Superior temporal gyrus (tissue), 1 donor: Measurements from ENCODE around the gene SERINC2.
A peak's percentile ranks its signal among the peaks of the same experiment; 100 is the strongest.
"Not testable (repeated sequence)": the region's sequence is repeated elsewhere in the genome, so short reads cannot be mapped to it uniquely, and the experiment has no call there.

Experiments
- DNase-seq: peaks from one replicate; pipeline ENCODE4 v3.0.0-alpha.2; 2016; ENCODE audit errors: extremely low spot score

Gene SERINC2

DNA sequence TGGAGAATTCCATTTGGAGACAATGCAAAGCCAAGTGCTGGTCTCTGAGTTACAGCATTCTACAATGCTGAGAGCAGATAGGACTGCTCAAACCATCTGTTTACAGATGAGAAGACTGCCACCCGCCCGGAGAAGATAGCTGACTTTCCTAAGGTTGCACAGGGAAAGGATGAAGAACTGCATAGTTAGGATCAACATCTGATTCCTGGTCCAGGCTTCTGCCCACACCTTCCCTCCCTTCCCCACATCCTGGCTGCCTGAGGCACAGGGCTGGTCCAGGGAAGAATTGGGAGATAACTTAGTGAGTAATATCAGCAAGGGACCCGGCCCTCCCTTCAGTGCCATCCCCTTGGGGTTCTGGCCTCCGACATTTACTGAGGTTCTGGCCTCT, 2.0 kb downstream of the SERINC2 start:
- DNase-seq = peak; percentile 10

- no peak for DNase-seq
These were observed 2.6 kb downstream of the SERINC2 start for GRCh38 chr1:31415658-31416057.

DNA sequence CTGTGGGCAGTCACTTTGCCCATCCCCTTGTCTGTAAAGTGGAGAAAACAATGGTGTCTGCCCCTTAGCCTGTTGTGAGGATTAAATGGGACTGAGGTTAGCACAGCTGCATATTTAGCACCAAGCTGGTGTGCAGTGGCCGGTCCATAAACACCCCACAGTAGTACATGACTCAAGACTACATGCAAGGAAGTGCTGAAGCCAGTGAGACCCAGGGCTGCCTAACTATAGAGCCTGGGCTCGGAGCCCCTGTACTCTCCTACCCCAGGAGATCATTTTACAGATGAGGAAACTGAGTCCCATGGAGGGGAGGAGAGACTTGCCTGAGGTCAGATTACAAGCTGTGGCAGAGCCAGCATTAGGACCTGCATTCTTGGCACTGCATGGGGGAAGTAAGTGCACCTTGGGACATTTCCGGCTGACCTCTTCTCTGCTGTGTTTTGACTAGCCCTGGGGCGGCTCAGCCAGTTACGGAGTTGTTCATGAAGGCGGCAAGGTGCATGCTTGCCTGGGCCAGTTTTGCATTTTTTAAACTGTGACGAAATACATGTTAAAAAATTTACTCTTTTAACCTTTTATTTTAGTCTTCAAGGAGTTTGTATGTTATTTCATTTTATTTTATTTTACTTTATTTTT, 3.2 kb downstream of the SERINC2 start:
- no peak for DNase-seq

- no peak for DNase-seq
These were observed 4.1 kb downstream of the SERINC2 start for GRCh38 chr1:31417148-31417547.

GRCh38 chr1:31418626-31419323, 5.8 kb downstream of the SERINC2 start:
- DNase-seq = no peak

- DNase-seq = no peak
These were observed 7.7 kb downstream of the SERINC2 start for GRCh38 chr1:31420716-31421115.

DNA sequence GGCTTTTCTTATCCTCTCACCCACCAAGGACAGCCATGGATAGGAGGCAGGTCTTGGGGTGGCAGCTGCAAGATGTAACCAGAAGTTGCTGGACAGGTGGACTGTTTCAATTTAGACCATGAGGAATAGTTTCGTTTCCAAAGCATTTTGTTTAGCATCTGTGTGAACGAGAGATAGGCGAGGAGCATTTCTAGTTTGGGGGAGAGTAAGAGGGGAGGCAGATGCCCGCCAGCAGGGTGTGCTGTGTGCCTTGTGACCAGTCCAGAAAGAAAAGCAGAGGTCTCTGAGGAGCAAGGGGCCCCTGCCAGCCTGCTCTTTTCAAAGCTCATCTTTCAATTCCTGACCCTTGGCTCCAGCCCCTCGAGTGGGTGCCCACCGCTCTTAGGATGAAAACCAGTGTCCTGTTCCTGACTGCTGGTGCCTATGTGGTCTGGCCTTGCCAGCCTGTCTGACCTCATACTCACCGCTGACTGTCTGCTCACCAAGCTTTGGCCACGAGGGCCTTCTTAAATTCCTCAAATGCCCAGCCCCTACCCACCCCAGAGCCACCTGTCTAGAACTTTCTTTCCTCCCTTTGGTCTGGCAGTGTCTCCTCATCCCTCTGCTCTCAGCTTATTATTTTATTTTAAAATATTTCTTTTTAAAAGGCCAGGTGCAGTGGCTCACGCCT, 8.5 kb downstream of the SERINC2 start:
- no peak for DNase-seq

GRCh38 chr1:31422505-31423319, 9.7 kb downstream of the SERINC2 start:
- peak; percentile 88 for DNase-seq

DNA sequence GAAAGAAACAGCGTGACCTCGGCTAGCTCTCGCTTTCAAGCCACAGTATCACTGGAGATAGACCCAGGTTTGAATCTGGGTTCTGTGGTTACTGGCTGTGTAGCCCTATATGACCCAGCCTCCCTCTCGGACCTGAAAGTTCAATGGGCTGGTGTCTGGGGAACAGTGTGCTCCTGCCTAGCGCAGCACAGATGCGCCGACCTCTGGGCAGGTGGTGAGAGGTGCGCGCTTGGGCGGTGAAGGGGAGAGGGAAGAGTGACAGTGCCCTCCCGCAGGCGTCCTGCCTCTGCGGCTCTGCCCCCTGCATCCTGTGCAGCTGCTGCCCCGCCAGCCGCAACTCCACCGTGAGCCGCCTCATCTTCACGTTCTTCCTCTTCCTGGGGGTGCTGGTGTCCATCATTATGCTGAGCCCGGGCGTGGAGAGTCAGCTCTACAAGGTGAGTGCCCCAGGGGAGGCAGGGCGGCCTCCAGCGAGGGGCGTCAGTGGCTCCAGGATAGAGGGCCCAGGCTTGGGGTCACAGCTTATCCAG, 10.5 kb downstream of the SERINC2 start:
- DNase-seq = no peak

- no peak for DNase-seq
These were observed 11.6 kb downstream of the SERINC2 start for GRCh38 chr1:31424568-31424967.

GRCh38 chr1:31425301-31426081, 12.5 kb downstream of the SERINC2 start:
- DNase-seq = no peak

GRCh38 chr1:31426249-31426922, 13.4 kb downstream of the SERINC2 start:
- no peak for DNase-seq

GRCh38 chr1:31427322-31427721, 14.3 kb downstream of the SERINC2 start:
- no peak for DNase-seq

DNA sequence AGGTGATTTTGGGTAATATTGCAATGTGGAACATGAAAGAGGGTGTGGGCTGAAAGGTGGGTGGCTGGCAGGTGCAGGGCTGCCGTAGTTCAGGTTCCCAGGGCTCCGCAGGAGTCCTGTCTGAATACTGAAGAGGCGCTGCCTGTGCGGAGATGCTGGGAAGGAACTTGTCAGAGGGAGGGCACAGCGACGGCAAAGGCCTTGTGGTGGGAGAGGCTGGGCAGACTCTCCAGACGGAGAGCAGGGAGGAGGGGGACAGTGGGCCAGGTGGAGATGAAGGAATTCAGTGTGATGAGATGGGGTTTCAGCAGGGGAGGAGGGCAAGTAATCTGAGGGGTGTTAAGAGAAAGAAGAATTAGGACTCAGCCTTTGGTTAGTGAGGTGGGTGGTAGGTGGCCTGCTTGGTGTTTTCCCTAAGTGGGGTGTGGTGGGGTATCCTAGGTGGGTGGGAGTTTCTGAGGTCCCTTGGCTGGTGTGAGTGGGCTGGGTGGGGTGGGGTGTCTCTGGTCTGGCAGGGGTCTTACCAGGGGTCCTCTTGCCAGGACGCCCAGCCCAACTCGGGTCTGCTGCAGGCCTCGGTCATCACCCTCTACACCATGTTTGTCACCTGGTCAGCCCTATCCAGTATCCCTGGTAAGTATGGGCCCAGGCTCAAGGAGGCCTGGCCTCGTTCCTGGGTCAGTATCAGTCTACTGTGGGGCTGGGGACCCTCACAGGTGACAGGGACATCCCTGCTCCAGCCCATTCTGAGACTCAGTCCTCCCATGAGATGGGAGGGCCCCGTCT, 15.6 kb downstream of the SERINC2 start:
- no peak for DNase-seq

DNA sequence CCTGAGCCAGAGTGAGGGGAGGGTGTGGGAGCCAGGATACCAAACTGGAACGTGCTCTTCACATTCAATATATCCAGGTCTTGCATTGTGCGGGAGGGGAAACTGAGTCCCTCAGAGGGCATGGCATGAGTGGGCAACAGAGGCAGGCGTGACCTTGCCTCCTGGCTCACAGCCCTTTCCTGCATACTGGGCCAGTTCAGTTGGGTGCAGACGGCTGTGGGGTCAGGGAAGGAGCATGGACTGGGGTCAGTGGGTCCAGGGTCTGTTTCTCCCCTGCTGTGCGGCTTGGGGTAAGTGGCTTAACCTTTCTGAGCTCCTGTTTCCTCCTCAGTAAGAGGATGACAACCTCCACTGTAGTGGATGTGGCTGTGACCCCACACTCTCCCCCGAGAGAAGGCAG, 16.6 kb downstream of the SERINC2 start:
- no peak for DNase-seq

DNA sequence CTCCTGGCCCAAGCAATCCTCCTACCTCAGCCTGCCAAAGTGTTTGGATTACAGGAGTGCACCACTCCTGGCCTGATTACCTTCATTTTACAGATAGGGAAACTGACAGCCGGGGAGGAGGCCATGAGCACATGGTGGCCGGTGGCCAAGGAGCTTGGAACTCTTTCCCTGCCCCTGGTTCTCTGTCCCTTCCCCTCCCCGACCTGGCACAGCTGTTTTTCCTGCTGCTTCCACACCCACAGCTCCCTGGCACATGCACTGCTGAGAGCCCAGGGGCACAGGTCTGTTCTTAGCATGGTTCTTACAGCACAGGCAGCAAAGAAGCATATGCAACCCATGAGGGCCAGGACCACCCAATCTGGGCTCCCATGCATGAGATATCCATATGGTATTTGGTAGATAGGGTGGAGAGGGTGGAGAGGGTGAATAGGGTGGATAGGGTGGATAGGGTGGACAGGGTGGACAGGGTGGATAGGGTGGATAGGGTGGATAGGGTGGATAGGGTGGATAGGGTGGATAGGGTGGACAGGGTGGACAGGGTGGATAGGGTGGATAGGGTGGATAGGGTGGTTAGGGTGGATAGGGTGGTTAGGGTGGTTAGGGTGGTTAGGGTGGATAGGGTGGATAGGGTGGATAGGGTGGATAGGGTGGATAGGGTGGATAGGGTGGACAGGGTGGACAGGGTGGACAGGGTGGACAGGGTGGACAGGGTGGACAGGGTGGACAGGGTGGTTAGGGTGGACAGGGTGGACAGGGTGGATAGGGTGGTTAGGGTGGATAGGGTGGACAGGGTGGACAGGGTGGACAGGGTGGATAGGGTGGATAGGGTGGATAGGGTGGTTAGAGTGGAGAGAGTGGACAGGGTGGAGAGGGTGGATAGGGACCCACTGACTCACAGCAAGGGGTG, 18.6 kb downstream of the SERINC2 start:
- not testable (repeated sequence) for DNase-seq

DNA sequence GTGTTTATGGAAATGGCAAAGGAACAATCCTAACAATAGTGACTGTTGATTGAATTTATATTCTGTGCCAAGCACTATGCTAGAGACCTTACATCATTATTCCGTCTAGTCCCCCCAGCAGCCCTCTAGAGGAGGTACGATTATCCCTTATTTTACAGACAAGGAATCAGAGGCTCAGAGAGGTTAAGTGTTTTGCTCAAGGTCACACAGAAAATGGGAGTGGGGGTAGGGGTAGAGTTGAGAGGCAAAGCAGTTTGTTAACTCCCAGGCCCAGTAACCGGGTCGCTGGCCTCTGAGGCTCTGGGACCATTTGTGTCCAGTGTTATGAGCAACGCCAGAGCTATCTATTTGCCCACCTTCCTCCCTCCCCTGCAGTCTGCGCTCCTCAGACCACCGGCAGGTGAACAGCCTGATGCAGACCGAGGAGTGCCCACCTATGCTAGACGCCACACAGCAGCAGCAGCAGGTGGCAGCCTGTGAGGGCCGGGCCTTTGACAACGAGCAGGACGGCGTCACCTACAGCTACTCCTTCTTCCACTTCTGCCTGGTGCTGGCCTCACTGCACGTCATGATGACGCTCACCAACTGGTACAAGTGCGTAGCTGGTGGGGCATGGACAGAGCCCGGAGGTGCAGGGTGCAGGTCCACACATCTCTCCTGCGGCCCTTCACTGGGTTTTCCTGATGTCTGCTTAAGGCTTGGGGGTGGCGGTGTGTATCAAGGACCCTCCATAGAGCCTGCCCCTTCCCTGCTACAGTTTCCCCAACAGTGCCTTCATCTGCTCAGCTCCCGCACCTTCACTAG, 19.8 kb downstream of the SERINC2 start:
- no peak for DNase-seq

- no peak for DNase-seq
These were observed 20.4 kb downstream of the SERINC2 start for GRCh38 chr1:31433396-31433930.
